IMR-90 (cell line): Measurements from ENCODE around the gene NDNF. TPM values are rescaled to one million over a fixed set of nuclear protein-coding genes. Genes with fewer than 3 reads are reported as not detected.

Source experiments
- ATAC-seq: fragments of 200-7000 bp; cut with Tn5 transposase; 2 replicates; pipeline ENCODE4 v1.9.1; 2020; ENCODE audit warnings: low read depth, mild to moderate bottlenecking, moderate library complexity
- BruUV-seq: library from RNA; stranded (reverse); fragments of 400-500 nt; replicated peaks from 2 replicates; lab custom pipeline; 2021; lab: Mats Ljungman, UMichigan
- CTCF ChIA-PET: fragments of 300-600 bp; formaldehyde crosslinking; extraction: SDS; loops from one replicate; lab custom pipeline; 2021; ENCODE audit warnings: antibody characterized with exemption; lab: Yijun Ruan, JAX
- POLR2A ChIA-PET: fragments of 300-600 bp; sonication (Branson Sonifier 250); formaldehyde crosslinking; loops from one replicate; lab custom pipeline; 2022; ENCODE audit warnings: antibody characterized with exemption; ENCODE audit not compliant: unreplicated experiment; lab: Charles Lee
- DNase-seq: peaks from one replicate; pipeline ENCODE4 v3.0.0; 2013
- H2AFZ ChIP-seq: replicated peaks from 2 replicates; pipeline ENCODE3; 2013; ENCODE audit warnings: low read length, mild to moderate bottlenecking; ENCODE audit not compliant: poor library complexity
- H2AK5ac ChIP-seq: 2 replicates; pipeline ENCODE4 v1.6.1; 2013; ENCODE audit warnings: low read depth, low read length, inconsistent platforms
- H2AK9ac ChIP-seq: replicated peaks from 2 replicates; pipeline ENCODE3; 2013; ENCODE audit warnings: mild to moderate bottlenecking, low read depth, low read length, moderate library complexity; ENCODE audit not compliant: poor library complexity
- H2BK120ac ChIP-seq: 2 replicates; pipeline ENCODE4 v1.6.1; 2013; ENCODE audit warnings: low read depth, low read length, inconsistent platforms
- H2BK15ac ChIP-seq: 3 replicates; pipeline ENCODE4 v1.6.1; 2013; ENCODE audit warnings: low read depth, low read length, inconsistent platforms
- H2BK20ac ChIP-seq: 2 replicates; pipeline ENCODE4 v1.6.1; 2013; ENCODE audit warnings: low read depth, mild to moderate bottlenecking, inconsistent platforms, low read length, moderate library complexity
- H2BK5ac ChIP-seq: 2 replicates; pipeline ENCODE4 v1.6.1; 2013; ENCODE audit warnings: mild to moderate bottlenecking, low read depth, low read length, inconsistent platforms; ENCODE audit not compliant: poor library complexity, severe bottlenecking
- H3K14ac ChIP-seq: replicated peaks from 2 replicates; pipeline ENCODE4 v1.6.1; 2013; ENCODE audit warnings: low read depth, low read length, inconsistent platforms
- H3K18ac ChIP-seq: 2 replicates; pipeline ENCODE4 v1.6.1; 2013; ENCODE audit warnings: low read depth, low read length, control low read depth
- H3K23ac ChIP-seq: 2 replicates; pipeline ENCODE4 v1.6.1; 2013; ENCODE audit warnings: low read depth, low read length, inconsistent platforms
- H3K27ac ChIP-seq: 2 replicates; pipeline ENCODE4 v1.5.1; 2013; ENCODE audit warnings: mild to moderate bottlenecking, control low read depth, low read length; ENCODE audit not compliant: insufficient read depth
- H3K27me3 ChIP-seq: 2 replicates; pipeline ENCODE4 v1.6.1; 2013; ENCODE audit warnings: low read length; ENCODE audit not compliant: control insufficient read depth, insufficient read depth
- H3K36me3 ChIP-seq: 2 replicates; pipeline ENCODE4 v1.6.1; 2013; ENCODE audit warnings: low read length, mixed read lengths; ENCODE audit not compliant: control insufficient read depth, insufficient read depth
- H3K4ac ChIP-seq: 2 replicates; pipeline ENCODE4 v1.6.1; 2013; ENCODE audit warnings: low read depth, low read length, inconsistent platforms
- H3K4me1 ChIP-seq: 2 replicates; pipeline ENCODE4 v1.6.1; 2013; ENCODE audit warnings: low read length, mixed read lengths; ENCODE audit not compliant: control insufficient read depth, insufficient read depth
- H3K4me2 ChIP-seq: 2 replicates; pipeline ENCODE4 v1.6.1; 2013; ENCODE audit warnings: low read depth, mild to moderate bottlenecking, control low read depth, low read length, moderate library complexity
- H3K4me3 ChIP-seq: 2 replicates; pipeline ENCODE4 v1.5.1; 2013; ENCODE audit warnings: low read depth, mild to moderate bottlenecking, control low read depth, low read length, moderate library complexity; ENCODE audit not compliant: insufficient read depth
- H3K56ac ChIP-seq: 2 replicates; pipeline ENCODE4 v1.6.1; 2013; ENCODE audit warnings: low read length, inconsistent platforms; ENCODE audit not compliant: insufficient read depth; ENCODE audit errors: extremely low read depth
- H3K79me1 ChIP-seq, 2 experiments: 2 replicates each; pipeline ENCODE4 v1.6.1; 2013; ENCODE audit warnings: low read length in 2 of 2, inconsistent platforms in 1 of 2, low read depth in 1 of 2
- H3K9ac ChIP-seq: 2 replicates; pipeline ENCODE4 v1.6.1; 2013; ENCODE audit warnings: low read depth, low read length, control low read depth
- H3K9me1 ChIP-seq: 2 replicates; pipeline ENCODE4 v1.6.1; 2013; ENCODE audit warnings: low read length, inconsistent platforms; ENCODE audit not compliant: insufficient read depth
- H3K9me3 ChIP-seq: 2 replicates; pipeline ENCODE4 v1.6.1; 2013; ENCODE audit warnings: low read length; ENCODE audit not compliant: control insufficient read depth, insufficient read depth
- H4K20me1 ChIP-seq: 2 replicates; pipeline ENCODE4 v1.6.1; 2013; ENCODE audit warnings: low read length, inconsistent platforms; ENCODE audit not compliant: insufficient read depth
- H4K5ac ChIP-seq: 2 replicates; pipeline ENCODE4 v1.6.1; 2013; ENCODE audit warnings: mild to moderate bottlenecking, low read depth, low read length, control low read depth
- H4K8ac ChIP-seq, 2 experiments: 2 replicates each; pipeline ENCODE4 v1.6.1; 2013; ENCODE audit warnings: low read depth in 2 of 2, low read length in 2 of 2, control low read depth in 1 of 2, inconsistent platforms in 1 of 2
- H4K91ac ChIP-seq: 2 replicates; pipeline ENCODE4 v1.6.1; 2013; ENCODE audit warnings: low read depth, low read length, inconsistent platforms; ENCODE audit not compliant: insufficient read depth
- CHD1 ChIP-seq: IDR thresholded peaks from 2 replicates; pipeline ENCODE4 v1.6.1; 2012; ENCODE audit warnings: low read depth, low read length, improper control_type of control experiment
- MAFK ChIP-seq: IDR thresholded peaks from 2 replicates; pipeline ENCODE4 v1.6.1; 2012; ENCODE audit warnings: low read depth, low read length, improper control_type of control experiment
- POLR2A ChIP-seq: IDR thresholded peaks from 2 replicates; pipeline ENCODE4 v1.6.1; 2012; ENCODE audit warnings: mild to moderate bottlenecking, low read depth, low read length
- RAD21 ChIP-seq: IDR thresholded peaks from 2 replicates; pipeline ENCODE4 v1.6.1; 2012; ENCODE audit warnings: low read length, improper control_type of control experiment
- WGBS, 2 experiments: methylation state at CpG; one replicate each; pipeline versions ENCODE4 v1.1.5 to v1.1.7; 2013; ENCODE audit warnings: missing lambda C conversion rate in 2 of 2; ENCODE audit not compliant: insufficient read length in 1 of 2; ENCODE audit errors: extremely low coverage in 2 of 2; 5-methylcytosine and 5-hydroxymethylcytosine counted together
- dilution Hi-C: fragments of 300-500 bp; cut with HindIII; formaldehyde crosslinking; loops from one replicate; pipeline ENCODE4 v1.14.3; 2018; ENCODE audit warnings: low sequenced_read_pairs; ENCODE audit not compliant: unreplicated experiment
- in situ Hi-C: fragments of 300-500 bp; cut with MboI; formaldehyde crosslinking; loops from 3 replicates; pipeline ENCODE4 v1.14.3; 2019; ENCODE audit warnings: low sequenced_read_pairs, inconsistent platforms, mixed read lengths
- intact Hi-C: fragments of 100-400 bp; cut with micrococcal nuclease; formaldehyde crosslinking; loops from 2 replicates; pipeline ENCODE4 v1.10.0; 2022
- polyA plus RNA-seq, 3 experiments: library from polyadenylated mRNA; depleted of rRNA; stranded (reverse); fragments of >200 nt; gene quantifications; 2 replicates each; pipeline ENCODE4 v1.2.3, GENCODE V29; 2012; ENCODE audit warnings: low replicate concordance in 1 of 3
- total RNA-seq: library from RNA; depleted of rRNA; stranded (reverse); fragments of >200 nt; gene quantifications from 2 replicates; pipeline ENCODE4 v1.2.3, GENCODE V29; 2012

The NDNF gene
- total and polyA plus RNA-seq, 2 of the 4 experiments (the other 2 are of a cell fraction): under 0.01 TPM; not detected in 1

- Histone ChIP-seq H3K18ac (no peak overlapping the region), H2AFZ (no peak overlapping the region), H3K9me1 (no peaks in the 10 kb centered on the region), H3K9ac (no peak overlapping the region), H3K14ac (no peak overlapping the region), H3K36me3 (no peaks in the 10 kb centered on the region), H2AK5ac (no peak overlapping the region), H4K8ac (no peak overlapping the region), H3K27me3 (no peaks in the 10 kb centered on the region), H3K4ac (no peak overlapping the region), H3K56ac (no peak overlapping the region), H3K27ac (no peak overlapping the region), H4K5ac (no peak overlapping the region), H2AK9ac (no peak overlapping the region), H2BK20ac (no peak overlapping the region), H2BK5ac (no peak overlapping the region), H3K9me3 (no peaks in the 10 kb centered on the region), H3K23ac (no peak overlapping the region), H3K79me1 (no peaks in the 10 kb centered on the region), H2BK120ac (no peak overlapping the region), H3K4me1 (no peaks in the 10 kb centered on the region), H3K4me3 (no peak overlapping the region), H3K4me2 (no peak overlapping the region), H2BK15ac (no peak overlapping the region), H4K91ac (no peak overlapping the region), H4K20me1 (no peaks in the 10 kb centered on the region)
- CTCF ChIA-PET: no interaction called here
- in situ Hi-C loops (no loop called here), dilution Hi-C loops (no loop called here), intact Hi-C loops (no loop called here)
- no CpG with 5 or more reads among the region's 3 CpGs for WGBS, 2 experiments
- no peak for DNase-seq
- no peak for TF ChIP-seq MAFK
- TF ChIP-seq POLR2A: no peak
- no peak for TF ChIP-seq CHD1
- TF ChIP-seq RAD21: no peak
- POLR2A ChIA-PET: no interaction called here
- no TSS peak for BruUV-seq
- no peak for ATAC-seq
Measured at GRCh38 chr4:121025540-121025939, 46.8 kb downstream of the NDNF start.
